Measurements from ENCODE around the gene MATCAP1.

The MATCAP1 gene

DNA sequence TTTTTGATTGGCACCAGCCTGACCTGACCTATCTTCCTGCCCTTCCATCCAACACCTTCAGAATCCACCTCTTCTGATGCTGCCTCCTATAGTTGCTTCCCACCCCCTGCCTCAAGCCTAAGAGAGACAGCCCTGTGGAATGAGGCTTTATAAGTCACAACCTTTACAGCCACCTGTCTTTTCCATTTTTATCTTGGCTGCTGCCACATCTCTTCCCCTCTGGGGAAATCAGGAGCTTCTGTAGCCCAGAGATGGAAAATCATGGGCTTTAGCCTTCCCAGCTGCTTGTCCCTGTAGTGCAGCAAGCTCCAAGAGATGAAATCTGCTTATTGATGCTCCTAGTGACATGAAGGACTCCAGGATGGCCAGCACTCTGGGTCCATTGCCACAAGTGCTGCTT, 55.3 kb downstream of the MATCAP1 start:
- DNase-seq (ENCODE audit: extremely low read depth, low read depth): no peak
- TF ChIP-seq, protein P1, sequence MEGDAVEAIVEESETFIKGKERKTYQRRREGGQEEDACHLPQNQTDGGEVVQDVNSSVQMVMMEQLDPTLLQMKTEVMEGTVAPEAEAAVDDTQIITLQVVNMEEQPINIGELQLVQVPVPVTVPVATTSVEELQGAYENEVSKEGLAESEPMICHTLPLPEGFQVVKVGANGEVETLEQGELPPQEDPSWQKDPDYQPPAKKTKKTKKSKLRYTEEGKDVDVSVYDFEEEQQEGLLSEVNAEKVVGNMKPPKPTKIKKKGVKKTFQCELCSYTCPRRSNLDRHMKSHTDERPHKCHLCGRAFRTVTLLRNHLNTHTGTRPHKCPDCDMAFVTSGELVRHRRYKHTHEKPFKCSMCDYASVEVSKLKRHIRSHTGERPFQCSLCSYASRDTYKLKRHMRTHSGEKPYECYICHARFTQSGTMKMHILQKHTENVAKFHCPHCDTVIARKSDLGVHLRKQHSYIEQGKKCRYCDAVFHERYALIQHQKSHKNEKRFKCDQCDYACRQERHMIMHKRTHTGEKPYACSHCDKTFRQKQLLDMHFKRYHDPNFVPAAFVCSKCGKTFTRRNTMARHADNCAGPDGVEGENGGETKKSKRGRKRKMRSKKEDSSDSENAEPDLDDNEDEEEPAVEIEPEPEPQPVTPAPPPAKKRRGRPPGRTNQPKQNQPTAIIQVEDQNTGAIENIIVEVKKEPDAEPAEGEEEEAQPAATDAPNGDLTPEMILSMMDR (IDR thresholded peaks at IDR 0.05; ENCODE audit: low read depth, low read length, missing control alignments): no peak
- no peak overlapping the region for H3K4me3 ChIP-seq (replicated peaks; ENCODE audit: low read depth, low read length)
